HepG2 (cell line): ENCODE results near the gene SPNS2. TPM values are rescaled to one million over a fixed set of nuclear protein-coding genes. Genes with fewer than 3 reads are reported as not detected.

ENCODE experiments used
- ARNT ChIP-seq: fragments of 450-650 bp; IDR thresholded peaks from 2 replicates; pipeline ENCODE4 v1.6.1; 2017
- DMAP1 ChIP-seq: IDR thresholded peaks from 2 replicates; pipeline ENCODE4 v1.6.1; 2016
- JUNB ChIP-seq: sonication (generic); formaldehyde crosslinking; IDR thresholded peaks from 2 replicates; pipeline ENCODE4 v1.8.0; 2022; ENCODE audit warnings: missing genetic modification reagents, mild to moderate bottlenecking, borderline replicate concordance
- MED13 ChIP-seq: sonication (generic); formaldehyde crosslinking; IDR thresholded peaks from 2 replicates; pipeline ENCODE4 v1.5.0; 2020; ENCODE audit warnings: missing genetic modification reagents
- PHF21A ChIP-seq: sonication (generic); formaldehyde crosslinking; IDR thresholded peaks from 2 replicates; pipeline ENCODE4 v1.5.0; 2020; ENCODE audit warnings: mild to moderate bottlenecking, missing genetic modification reagents
- RCOR2 ChIP-seq: IDR thresholded peaks from 2 replicates; pipeline ENCODE4 v1.6.1; 2016; ENCODE audit warnings: missing biosample characterization, missing genetic modification reagents
- ZNF160 ChIP-seq: sonication (generic); formaldehyde crosslinking; IDR thresholded peaks from 2 replicates; pipeline ENCODE4 v1.8.0; 2022; ENCODE audit warnings: mild to moderate bottlenecking, inconsistent platforms, missing genetic modification reagents
- ZNF18 ChIP-seq: sonication (generic); formaldehyde crosslinking; IDR thresholded peaks from 2 replicates; pipeline ENCODE4 v1.8.0; 2022; ENCODE audit warnings: mild to moderate bottlenecking, missing genetic modification reagents; ENCODE audit not compliant: insufficient replicate concordance
- ZNF337 ChIP-seq: sonication (generic); formaldehyde crosslinking; IDR thresholded peaks from 2 replicates; pipeline ENCODE4 v1.5.1; 2020; ENCODE audit warnings: missing genetic modification reagents, low read depth, mild to moderate bottlenecking, borderline replicate concordance
- ZNF547 ChIP-seq: sonication (generic); formaldehyde crosslinking; IDR thresholded peaks from 2 replicates; pipeline ENCODE4 v1.5.1; 2020; ENCODE audit warnings: mild to moderate bottlenecking, missing genetic modification reagents
- ZNF737 ChIP-seq: sonication (generic); formaldehyde crosslinking; IDR thresholded peaks from 2 replicates; pipeline ENCODE4 v1.5.0; 2020; ENCODE audit warnings: missing genetic modification reagents, mild to moderate bottlenecking, borderline replicate concordance
- ZNF761 ChIP-seq: sonication (generic); formaldehyde crosslinking; conservative IDR thresholded peaks from 2 replicates; pipeline ENCODE4 v1.4.0; 2020; ENCODE audit warnings: mild to moderate bottlenecking, missing genetic modification reagents
- ZNF780A ChIP-seq: sonication (generic); formaldehyde crosslinking; IDR thresholded peaks from 2 replicates; pipeline ENCODE4 v1.8.0; 2022; ENCODE audit warnings: mild to moderate bottlenecking, missing genetic modification reagents, moderate library complexity
- polyA plus RNA-seq, 8 experiments: library from polyadenylated mRNA; depleted of rRNA in 3 of 8; stranded (reverse) in 7 of 8; unstranded in 1 of 8; fragments of >200 nt; fragmentation: Illumina TruSeq in 4 of 8; extraction: Trizol in 4 of 8; gene quantifications; 2 replicates each; pipeline versions ENCODE4 v1.2.1 to v1.2.3, GENCODE V29; 2011 to 2016; ENCODE audit warnings: low read depth in 4 of 8, missing spikeins in 1 of 8, mixed read lengths in 1 of 8; ENCODE audit not compliant: insufficient read depth in 1 of 8
- total RNA-seq, 5 experiments: library from RNA; depleted of rRNA; stranded (reverse); fragments of >200 nt; fragmentation: Illumina TruSeq; extraction: Trizol; gene quantifications; 2 replicates each; pipeline ENCODE4 v1.2.3, GENCODE V29; 2016; ENCODE audit warnings: low read depth in 1 of 5
- TF ChIP-seq, protein P1 (sequence below), 2 experiments: sonication (generic) in 1 of 2; formaldehyde crosslinking in 1 of 2; IDR thresholded peaks; 2 replicates each; pipeline versions ENCODE4 v1.4.0 to v1.6.1; 2016 to 2020; ENCODE audit warnings: borderline replicate concordance in 1 of 2, low read depth in 1 of 2, mild to moderate bottlenecking in 1 of 2, missing genetic modification reagents in 1 of 2
- TF ChIP-seq, protein P2 (sequence below): IDR thresholded peaks from 2 replicates; pipeline ENCODE4 v1.6.1; 2016; ENCODE audit warnings: mild to moderate bottlenecking
- TF ChIP-seq, protein P3 (sequence below): sonication (generic); formaldehyde crosslinking; IDR thresholded peaks from 2 replicates; pipeline ENCODE4 v1.4.0; 2020; ENCODE audit warnings: missing genetic modification reagents
- TF ChIP-seq, protein P4 (sequence below): sonication (generic); formaldehyde crosslinking; IDR thresholded peaks from 2 replicates; pipeline ENCODE4 v1.4.0; 2020; ENCODE audit warnings: missing genetic modification reagents

The SPNS2 gene
- total and polyA plus RNA-seq, 2 of the 13 experiments (the other 11 are each of a cell fraction or from before 2014, with no cell fraction given), result 0.01 TPM; not detected in 1

DNA sequence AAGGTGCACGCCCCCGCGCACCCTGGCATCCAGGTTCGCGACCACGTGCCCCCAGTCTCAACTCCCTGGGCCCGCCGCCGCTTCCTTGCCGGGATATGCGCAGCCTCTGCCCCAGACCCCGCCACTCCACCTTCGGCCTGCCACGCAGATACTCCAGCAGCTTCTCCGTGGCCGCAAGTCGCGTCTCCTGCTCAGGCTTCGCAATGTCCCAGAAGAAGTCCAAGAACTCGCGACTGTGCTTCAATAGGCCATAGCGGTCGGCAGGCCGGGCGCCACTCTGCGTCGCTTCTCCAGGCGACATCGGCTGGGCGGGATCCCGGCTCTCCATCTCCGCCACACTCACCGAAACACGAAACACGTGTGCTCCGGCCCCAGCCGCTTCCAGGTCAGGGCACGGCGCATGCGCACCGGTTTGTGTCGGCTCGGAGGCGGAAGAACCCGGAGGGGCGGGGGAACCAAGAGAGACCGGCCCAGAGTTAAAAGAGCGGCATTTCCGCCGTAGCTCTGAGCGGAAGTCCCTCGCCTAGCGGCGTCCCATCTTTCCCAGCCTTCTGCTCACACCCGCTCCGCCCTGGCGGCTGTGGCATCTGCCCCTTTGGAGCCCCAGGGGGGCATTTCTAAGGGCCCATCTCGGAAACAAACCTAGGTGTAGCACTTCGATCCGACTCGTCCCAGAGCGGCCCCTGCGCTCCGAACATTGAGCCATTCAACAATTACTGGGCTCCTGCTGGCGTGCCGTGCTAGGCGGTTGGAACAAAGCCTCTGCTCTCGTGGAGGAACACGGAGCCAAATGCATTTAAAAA lies 56.5 kb downstream of the SPNS2 start, which contains the start of gene MYBBP1A (continued):
- TF ChIP-seq, protein P1, sequence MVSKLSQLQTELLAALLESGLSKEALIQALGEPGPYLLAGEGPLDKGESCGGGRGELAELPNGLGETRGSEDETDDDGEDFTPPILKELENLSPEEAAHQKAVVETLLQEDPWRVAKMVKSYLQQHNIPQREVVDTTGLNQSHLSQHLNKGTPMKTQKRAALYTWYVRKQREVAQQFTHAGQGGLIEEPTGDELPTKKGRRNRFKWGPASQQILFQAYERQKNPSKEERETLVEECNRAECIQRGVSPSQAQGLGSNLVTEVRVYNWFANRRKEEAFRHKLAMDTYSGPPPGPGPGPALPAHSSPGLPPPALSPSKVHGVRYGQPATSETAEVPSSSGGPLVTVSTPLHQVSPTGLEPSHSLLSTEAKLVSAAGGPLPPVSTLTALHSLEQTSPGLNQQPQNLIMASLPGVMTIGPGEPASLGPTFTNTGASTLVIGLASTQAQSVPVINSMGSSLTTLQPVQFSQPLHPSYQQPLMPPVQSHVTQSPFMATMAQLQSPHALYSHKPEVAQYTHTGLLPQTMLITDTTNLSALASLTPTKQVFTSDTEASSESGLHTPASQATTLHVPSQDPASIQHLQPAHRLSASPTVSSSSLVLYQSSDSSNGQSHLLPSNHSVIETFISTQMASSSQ (IDR thresholded peaks at IDR 0.05; ENCODE audit: low read depth), result no peak
- TF ChIP-seq, protein P1 (CRISPR knock-in tag; IDR thresholded peaks at IDR 0.05; ENCODE audit: borderline replicate concordance), result peak; percentile 58; the same call in 1 of the 2 replicates
- TF ChIP-seq, protein P2, sequence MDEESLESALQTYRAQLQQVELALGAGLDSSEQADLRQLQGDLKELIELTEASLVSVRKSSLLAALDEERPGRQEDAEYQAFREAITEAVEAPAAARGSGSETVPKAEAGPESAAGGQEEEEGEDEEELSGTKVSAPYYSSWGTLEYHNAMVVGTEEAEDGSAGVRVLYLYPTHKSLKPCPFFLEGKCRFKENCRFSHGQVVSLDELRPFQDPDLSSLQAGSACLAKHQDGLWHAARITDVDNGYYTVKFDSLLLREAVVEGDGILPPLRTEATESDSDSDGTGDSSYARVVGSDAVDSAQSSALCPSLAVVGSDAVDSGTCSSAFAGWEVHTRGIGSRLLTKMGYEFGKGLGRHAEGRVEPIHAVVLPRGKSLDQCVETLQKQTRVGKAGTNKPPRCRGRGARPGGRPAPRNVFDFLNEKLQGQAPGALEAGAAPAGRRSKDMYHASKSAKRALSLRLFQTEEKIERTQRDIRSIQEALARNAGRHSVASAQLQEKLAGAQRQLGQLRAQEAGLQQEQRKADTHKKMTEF (CRISPR knock-in tag), result peak; percentile 85
- no peak; the same call in 1 of the 2 replicates for TF ChIP-seq ZNF761 (CRISPR knock-in tag)
- no peak; the same call in 1 of the 2 replicates for TF ChIP-seq ZNF337 (CRISPR knock-in tag)
- peak; percentile 56 for TF ChIP-seq ZNF18 (CRISPR knock-in tag)
- peak; percentile 39; the same call in 1 of the 2 replicates for TF ChIP-seq MED13
- TF ChIP-seq, protein P3, sequence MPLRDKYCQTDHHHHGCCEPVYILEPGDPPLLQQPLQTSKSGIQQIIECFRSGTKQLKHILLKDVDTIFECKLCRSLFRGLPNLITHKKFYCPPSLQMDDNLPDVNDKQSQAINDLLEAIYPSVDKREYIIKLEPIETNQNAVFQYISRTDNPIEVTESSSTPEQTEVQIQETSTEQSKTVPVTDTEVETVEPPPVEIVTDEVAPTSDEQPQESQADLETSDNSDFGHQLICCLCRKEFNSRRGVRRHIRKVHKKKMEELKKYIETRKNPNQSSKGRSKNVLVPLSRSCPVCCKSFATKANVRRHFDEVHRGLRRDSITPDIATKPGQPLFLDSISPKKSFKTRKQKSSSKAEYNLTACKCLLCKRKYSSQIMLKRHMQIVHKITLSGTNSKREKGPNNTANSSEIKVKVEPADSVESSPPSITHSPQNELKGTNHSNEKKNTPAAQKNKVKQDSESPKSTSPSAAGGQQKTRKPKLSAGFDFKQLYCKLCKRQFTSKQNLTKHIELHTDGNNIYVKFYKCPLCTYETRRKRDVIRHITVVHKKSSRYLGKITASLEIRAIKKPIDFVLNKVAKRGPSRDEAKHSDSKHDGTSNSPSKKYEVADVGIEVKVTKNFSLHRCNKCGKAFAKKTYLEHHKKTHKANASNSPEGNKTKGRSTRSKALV (CRISPR knock-in tag), result peak; percentile 69; the same call in 1 of the 2 replicates
- TF ChIP-seq ZNF547, result peak; percentile 86; the same call in 1 of the 2 replicates
- no peak for TF ChIP-seq JUNB (CRISPR knock-in tag)
- TF ChIP-seq, protein P4, sequence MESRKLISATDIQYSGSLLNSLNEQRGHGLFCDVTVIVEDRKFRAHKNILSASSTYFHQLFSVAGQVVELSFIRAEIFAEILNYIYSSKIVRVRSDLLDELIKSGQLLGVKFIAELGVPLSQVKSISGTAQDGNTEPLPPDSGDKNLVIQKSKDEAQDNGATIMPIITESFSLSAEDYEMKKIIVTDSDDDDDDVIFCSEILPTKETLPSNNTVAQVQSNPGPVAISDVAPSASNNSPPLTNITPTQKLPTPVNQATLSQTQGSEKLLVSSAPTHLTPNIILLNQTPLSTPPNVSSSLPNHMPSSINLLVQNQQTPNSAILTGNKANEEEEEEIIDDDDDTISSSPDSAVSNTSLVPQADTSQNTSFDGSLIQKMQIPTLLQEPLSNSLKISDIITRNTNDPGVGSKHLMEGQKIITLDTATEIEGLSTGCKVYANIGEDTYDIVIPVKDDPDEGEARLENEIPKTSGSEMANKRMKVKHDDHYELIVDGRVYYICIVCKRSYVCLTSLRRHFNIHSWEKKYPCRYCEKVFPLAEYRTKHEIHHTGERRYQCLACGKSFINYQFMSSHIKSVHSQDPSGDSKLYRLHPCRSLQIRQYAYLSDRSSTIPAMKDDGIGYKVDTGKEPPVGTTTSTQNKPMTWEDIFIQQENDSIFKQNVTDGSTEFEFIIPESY (CRISPR knock-in tag), result no peak
- peak; percentile 68 for TF ChIP-seq PHF21A (CRISPR knock-in tag)
- peak; percentile 52 for TF ChIP-seq ZNF160 (CRISPR knock-in tag)
- TF ChIP-seq ZNF737 (CRISPR knock-in tag), result no peak
- no peak for TF ChIP-seq ARNT
- TF ChIP-seq RCOR2 (CRISPR knock-in tag), result no peak
- TF ChIP-seq DMAP1 (CRISPR knock-in tag), result peak; percentile 96
- no peak for TF ChIP-seq ZNF780A (CRISPR knock-in tag)
